ENCODE results near the gene ABCF2.
A peak's percentile ranks its signal among the peaks of the same experiment; 100 is the strongest.

Gene ABCF2

DNA sequence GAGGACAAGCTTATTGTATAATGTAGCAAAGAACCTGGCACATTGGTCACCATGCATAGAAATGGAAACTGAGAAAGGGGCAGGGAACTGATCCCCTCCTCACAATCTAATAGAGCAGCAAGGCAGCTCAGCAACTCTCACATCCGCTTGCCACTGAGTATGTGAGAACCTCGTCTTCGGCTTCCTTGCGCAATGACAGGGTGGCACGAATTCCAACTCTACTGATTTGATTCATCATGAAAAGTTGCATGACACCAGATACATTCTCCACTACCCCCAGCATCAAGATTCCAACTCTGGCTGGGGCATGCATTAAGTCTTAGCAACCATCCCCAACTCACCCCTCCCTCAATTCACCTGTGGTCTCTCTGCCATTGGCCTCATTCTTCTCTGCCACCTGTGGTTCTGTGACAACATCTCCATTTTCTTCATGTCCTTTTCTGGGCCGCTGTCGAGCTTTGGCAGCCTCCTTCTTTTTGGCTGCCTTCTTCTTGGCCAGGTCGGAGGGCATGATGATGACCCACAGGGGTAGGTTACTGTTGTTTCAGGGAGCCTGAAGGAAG lies 976 bp downstream of the ABCF2 start:
- Histone ChIP-seq H3K27me3 (ENCODE audit: control insufficient read depth, insufficient read depth, low read length) (no peaks in the 10 kb centered on the region), H3K9me3 (ENCODE audit: control insufficient read depth, low read length) (no peaks in the 10 kb centered on the region), H3K4me1 (ENCODE audit: control insufficient read depth, insufficient read depth, low read length) (peaks cover 16% of the 10 kb centered on the region), H3K36me3 (ENCODE audit: control insufficient read depth, insufficient read depth, low read length) (no peaks in the 10 kb centered on the region), H3K9ac (ENCODE audit: low read length) (peak overlapping the region; percentile 71), H3K4me3 (ENCODE audit: low read length) (peak overlapping the region; percentile 32)

DNA sequence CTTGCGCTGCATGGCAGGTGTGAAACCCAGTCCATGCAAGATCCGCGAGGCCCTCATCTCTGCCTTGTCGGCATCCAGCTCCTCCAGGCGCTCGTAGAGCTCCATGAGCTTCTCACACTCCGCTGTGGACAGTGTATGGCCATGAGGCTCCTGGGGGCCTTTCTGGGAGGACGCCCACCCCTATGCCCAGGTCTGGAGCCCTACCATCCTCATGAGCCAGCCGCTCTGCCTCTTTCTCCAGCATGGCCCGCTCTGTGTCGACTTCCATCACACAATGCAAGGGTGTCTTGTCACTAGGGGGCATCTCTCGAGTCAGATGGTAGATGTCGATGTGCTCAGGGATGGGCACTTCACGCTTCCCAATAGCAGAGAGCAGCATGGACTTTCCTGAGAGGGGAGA lies 3.3 kb downstream of the ABCF2 start:
- Histone ChIP-seq H3K36me3 (ENCODE audit: control insufficient read depth, insufficient read depth, low read length) (no peaks in the 10 kb centered on the region), H3K4me1 (ENCODE audit: control insufficient read depth, insufficient read depth, low read length) (peaks cover 16% of the 10 kb centered on the region), H3K9ac (ENCODE audit: low read length) (no peak overlapping the region), H3K9me3 (ENCODE audit: control insufficient read depth, low read length) (no peaks in the 10 kb centered on the region), H3K27me3 (ENCODE audit: control insufficient read depth, insufficient read depth, low read length) (no peaks in the 10 kb centered on the region), H3K4me3 (ENCODE audit: low read length) (no peak overlapping the region)

DNA sequence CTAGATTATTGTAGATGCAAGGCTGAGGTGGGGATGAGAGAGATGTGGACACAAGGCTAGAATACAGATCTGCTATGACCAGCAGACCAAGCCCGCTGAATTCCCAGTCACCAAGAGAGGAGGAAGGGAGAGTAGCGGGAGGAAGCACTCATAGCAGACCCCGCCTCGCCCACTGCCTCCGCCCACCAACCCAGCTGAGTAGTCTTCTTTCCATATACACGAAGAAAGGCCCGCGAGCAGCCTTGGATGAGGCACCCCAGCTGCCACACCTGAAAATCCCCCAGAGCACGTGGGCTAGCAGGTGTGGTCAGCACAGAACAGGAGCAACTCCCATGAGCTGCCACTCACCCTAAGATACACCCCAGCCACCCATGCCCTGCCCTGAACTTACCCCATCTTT lies 8.8 kb downstream of the ABCF2 start:
- Histone ChIP-seq H3K27me3 (ENCODE audit: control insufficient read depth, insufficient read depth, low read length) (no peaks in the 10 kb centered on the region), H3K9ac (ENCODE audit: low read length) (no peak overlapping the region), H3K36me3 (ENCODE audit: control insufficient read depth, insufficient read depth, low read length) (no peaks in the 10 kb centered on the region), H3K9me3 (ENCODE audit: control insufficient read depth, low read length) (no peaks in the 10 kb centered on the region), H3K4me1 (ENCODE audit: control insufficient read depth, insufficient read depth, low read length) (no peaks in the 10 kb centered on the region), H3K4me3 (ENCODE audit: low read length) (no peak overlapping the region)

DNA sequence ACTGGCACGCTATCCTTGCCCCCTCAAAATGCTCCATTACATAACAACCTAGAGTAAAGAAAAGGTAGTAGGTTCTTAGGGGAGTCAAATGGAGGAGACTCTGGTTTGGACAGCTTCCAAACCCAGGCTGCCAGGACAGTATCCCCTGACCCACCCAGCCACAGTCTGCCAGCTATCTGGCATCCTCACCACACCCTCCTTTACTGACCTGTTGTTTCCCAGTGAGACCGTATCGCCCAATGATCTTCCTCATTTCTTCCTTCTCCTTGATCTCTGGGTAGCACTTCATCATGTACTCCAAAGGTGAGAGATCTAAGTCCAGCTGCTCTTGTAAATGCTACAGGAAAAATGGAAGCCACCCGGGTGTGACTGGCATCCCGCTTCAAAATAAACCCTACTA lies 11.6 kb downstream of the ABCF2 start:
- Histone ChIP-seq H3K9me3 (ENCODE audit: control insufficient read depth, low read length) (no peaks in the 10 kb centered on the region), H3K36me3 (ENCODE audit: control insufficient read depth, insufficient read depth, low read length) (no peaks in the 10 kb centered on the region)

DNA sequence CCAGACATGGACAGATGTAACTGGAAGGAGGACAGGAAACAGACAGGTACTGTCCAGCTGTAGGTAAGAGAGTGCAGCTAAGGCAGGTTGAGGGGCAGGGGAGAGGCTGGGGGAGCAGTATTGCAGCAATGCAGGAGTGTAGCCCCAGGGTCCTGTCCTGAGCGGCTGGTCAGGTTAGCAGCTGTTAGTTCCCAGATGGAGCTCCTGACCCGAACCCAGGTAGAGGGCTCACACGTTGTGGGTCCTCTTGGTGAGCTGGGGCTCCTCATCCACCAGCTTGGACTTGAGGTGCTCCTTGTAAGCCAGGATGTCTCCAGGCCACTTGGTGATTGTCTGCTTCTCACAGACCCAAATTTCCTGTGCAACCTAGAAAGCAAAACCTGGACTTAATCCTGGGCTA lies 13.2 kb downstream of the ABCF2 start:
- Histone ChIP-seq H3K4me1 (ENCODE audit: control insufficient read depth, insufficient read depth, low read length) (no peaks in the 10 kb centered on the region), H3K9ac (ENCODE audit: low read length) (no peak overlapping the region), H3K27me3 (ENCODE audit: control insufficient read depth, insufficient read depth, low read length) (no peaks in the 10 kb centered on the region), H3K4me3 (ENCODE audit: low read length) (no peak overlapping the region), H3K36me3 (ENCODE audit: control insufficient read depth, insufficient read depth, low read length) (no peaks in the 10 kb centered on the region), H3K9me3 (ENCODE audit: control insufficient read depth, low read length) (no peaks in the 10 kb centered on the region)

More for the DNA sequence above, 11.6 kb downstream of the ABCF2 start:
- H3K4me3 ChIP-seq (ENCODE audit: low read length), result no peak overlapping the region
- no peaks in the 10 kb centered on the region for H3K4me1 ChIP-seq (ENCODE audit: control insufficient read depth, insufficient read depth, low read length)
- H3K9ac ChIP-seq (ENCODE audit: low read length), result no peak overlapping the region
- H3K27me3 ChIP-seq (ENCODE audit: control insufficient read depth, insufficient read depth, low read length), result no peaks in the 10 kb centered on the region

DNA sequence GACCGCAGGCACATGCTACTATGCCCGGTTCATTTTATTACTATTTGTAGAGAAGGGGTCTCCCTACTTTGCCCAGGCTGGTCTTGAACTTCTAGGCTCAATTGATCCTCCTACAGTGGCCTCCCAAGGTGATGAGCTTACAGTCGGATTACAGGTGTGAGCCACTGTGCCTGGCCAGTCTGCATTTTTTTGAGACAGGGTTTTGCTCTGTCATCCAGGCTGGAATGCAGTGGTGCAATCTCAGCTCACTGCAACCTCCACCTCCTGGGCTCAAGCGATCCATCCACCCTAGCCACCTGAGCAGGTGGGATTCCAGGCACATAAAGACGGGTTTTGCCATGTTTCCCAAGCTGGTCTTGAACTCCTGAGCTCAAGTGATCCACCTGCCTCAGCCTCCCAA lies 14.4 kb downstream of the ABCF2 start:
- no peaks in the 10 kb centered on the region for H3K9me3 ChIP-seq (ENCODE audit: control insufficient read depth, low read length)
- H3K4me1 ChIP-seq (ENCODE audit: control insufficient read depth, insufficient read depth, low read length), result no peaks in the 10 kb centered on the region
- no peaks in the 10 kb centered on the region for H3K36me3 ChIP-seq (ENCODE audit: control insufficient read depth, insufficient read depth, low read length)
- no peak overlapping the region for H3K4me3 ChIP-seq (ENCODE audit: low read length)
- H3K9ac ChIP-seq (ENCODE audit: low read length), result no peak overlapping the region
- H3K27me3 ChIP-seq (ENCODE audit: control insufficient read depth, insufficient read depth, low read length), result no peaks in the 10 kb centered on the region

DNA sequence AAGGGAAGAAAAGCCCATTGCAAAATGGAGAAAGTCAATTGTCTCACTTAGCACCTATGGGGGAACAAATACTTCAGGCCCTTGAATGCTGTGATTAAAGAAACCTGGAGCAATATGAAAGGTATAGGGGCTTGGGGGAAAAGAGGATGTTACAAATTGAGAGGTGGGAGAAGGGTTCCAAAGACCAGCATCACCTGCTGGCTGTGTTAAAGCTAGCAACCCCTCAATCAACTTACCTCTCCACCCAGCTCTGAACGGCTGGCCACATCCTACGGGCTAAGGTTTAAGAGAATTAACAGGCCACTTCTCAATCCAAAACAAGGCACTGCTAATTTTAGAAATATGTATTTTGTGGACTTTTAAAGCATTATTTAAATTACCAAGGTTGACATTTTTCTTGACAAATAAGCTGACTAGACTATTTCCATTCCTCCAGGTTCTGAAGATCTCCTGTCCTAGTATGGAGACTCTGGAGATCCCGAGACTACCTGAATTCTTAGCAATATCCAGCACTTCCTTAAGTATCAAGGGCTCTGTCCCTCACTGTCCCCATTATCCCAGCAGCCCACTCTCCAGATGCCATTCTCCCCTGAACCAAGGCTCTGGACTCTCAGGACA lies 15.7 kb downstream of the ABCF2 start:
- Histone ChIP-seq H3K36me3 (ENCODE audit: control insufficient read depth, insufficient read depth, low read length) (no peaks in the 10 kb centered on the region), H3K4me3 (ENCODE audit: low read length) (no peak overlapping the region), H3K9ac (ENCODE audit: low read length) (no peak overlapping the region), H3K27me3 (ENCODE audit: control insufficient read depth, insufficient read depth, low read length) (no peaks in the 10 kb centered on the region), H3K9me3 (ENCODE audit: control insufficient read depth, low read length) (no peaks in the 10 kb centered on the region), H3K4me1 (ENCODE audit: control insufficient read depth, insufficient read depth, low read length) (no peaks in the 10 kb centered on the region)

DNA sequence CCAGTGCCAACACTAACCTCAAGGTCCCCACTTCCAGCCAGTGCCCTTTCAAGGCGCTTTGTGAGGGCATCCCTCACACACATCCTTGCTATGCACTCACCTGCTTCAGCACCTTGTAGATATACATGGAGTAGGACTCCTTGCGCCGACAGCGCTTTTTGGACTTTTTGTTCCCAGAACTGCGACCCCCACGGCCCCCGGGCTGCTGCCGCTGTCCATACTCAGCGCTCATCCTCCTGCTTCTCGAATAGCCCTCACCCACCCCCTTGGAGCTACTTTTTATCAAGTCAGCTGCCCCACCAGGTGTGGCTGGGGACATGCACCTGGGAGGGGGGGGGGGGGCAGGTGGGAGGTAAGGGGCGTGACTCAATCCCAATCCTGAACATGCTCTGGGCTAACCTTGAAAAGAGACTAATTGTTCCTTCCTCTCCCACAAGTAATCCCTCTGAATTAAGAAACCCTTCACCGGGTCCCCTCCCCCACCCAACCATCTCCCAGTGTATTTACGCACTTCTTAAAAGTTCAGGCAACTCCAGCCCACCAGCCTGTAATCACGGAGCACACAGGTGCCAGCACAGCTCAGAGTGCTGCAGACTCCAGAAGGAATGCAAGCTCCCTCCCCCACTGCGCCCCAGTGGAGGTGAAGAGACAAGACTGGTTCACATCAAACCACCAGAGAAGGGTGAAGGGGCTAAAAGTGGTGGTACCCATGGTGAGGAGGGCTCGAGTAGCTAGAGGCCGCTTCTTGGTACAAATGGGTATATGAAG lies 16.7 kb downstream of the ABCF2 start, which contains the start of gene H2BK1:
Gene H2BK1 (minus strand): TSS at position 402 of the 768 bp plus-strand sequence. CDS start 170 bp downstream, at position 232.
- Histone ChIP-seq H3K4me3 (ENCODE audit: low read length) (no peak within 1 kb of the TSS), H3K36me3 (ENCODE audit: control insufficient read depth, insufficient read depth, low read length) (no peaks in the 10 kb centered on the region), H3K27me3 (ENCODE audit: control insufficient read depth, insufficient read depth, low read length) (peaks cover 2% of the 10 kb centered on the region), H3K4me1 (ENCODE audit: control insufficient read depth, insufficient read depth, low read length) (no peaks in the 10 kb centered on the region), H3K9ac (ENCODE audit: low read length) (no peak within 1 kb of the TSS), H3K9me3 (ENCODE audit: control insufficient read depth, low read length) (no peaks in the 10 kb centered on the region)

DNA sequence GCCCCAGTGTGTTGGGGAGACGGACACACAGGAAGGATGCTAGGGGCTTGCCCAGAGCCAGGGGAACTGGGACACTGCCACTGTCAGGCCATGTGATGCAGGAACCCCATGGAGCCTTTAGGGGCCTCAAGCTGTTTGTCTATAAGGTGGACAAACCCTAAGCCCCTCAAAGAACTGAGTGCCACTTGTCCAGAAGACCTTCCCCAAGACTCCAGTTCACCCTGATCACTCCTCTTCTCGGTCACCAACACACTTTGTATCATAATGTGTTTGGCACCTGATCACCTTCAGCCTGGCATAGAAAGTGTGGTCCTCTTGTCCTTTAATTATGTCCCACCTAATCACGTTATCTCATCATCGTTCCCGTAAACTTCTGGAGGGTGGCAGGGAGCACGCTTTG lies 17.4 kb downstream of the ABCF2 start:
- no peaks in the 10 kb centered on the region for H3K36me3 ChIP-seq (ENCODE audit: control insufficient read depth, insufficient read depth, low read length)
- no peaks in the 10 kb centered on the region for H3K9me3 ChIP-seq (ENCODE audit: control insufficient read depth, low read length)
- no peaks in the 10 kb centered on the region for H3K4me1 ChIP-seq (ENCODE audit: control insufficient read depth, insufficient read depth, low read length)
- H3K27me3 ChIP-seq (ENCODE audit: control insufficient read depth, insufficient read depth, low read length), result peaks cover 9% of the 10 kb centered on the region
- no peak overlapping the region for H3K4me3 ChIP-seq (ENCODE audit: low read length)
- no peak overlapping the region for H3K9ac ChIP-seq (ENCODE audit: low read length)

DNA sequence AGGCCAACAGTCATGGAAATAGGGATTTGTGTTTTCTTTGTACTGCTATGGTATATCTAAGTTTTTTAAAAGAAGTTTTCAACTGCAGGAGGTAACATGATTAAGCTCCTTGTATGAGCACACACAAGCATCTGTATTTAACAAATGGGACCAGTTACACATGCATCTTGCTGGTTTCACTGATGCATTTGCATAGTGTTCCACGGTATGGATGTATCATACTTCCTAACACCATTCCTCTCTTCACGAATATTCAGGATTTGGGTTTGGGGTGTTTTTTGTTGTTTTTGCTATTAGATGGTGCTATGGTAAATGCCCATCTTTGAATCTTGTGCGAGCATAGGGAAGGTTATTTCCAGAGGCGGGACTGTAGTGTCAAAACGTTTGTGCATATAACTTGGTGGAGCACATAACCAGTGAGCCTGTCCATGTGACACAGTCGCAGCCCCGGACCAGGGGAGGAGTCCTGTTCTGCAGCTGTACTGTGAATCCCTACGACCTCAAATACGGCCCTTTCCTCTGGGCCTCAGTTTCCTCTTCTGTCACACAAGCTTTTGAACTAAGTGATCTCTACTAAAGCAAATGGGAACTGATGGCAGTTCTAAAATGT lies 18.6 kb downstream of the ABCF2 start:
- Histone ChIP-seq H3K9ac (ENCODE audit: low read length) (no peak overlapping the region), H3K4me3 (ENCODE audit: low read length) (no peak overlapping the region), H3K4me1 (ENCODE audit: control insufficient read depth, insufficient read depth, low read length) (no peaks in the 10 kb centered on the region), H3K27me3 (ENCODE audit: control insufficient read depth, insufficient read depth, low read length) (peaks cover 12% of the 10 kb centered on the region), H3K36me3 (ENCODE audit: control insufficient read depth, insufficient read depth, low read length) (no peaks in the 10 kb centered on the region), H3K9me3 (ENCODE audit: control insufficient read depth, low read length) (no peaks in the 10 kb centered on the region)

DNA sequence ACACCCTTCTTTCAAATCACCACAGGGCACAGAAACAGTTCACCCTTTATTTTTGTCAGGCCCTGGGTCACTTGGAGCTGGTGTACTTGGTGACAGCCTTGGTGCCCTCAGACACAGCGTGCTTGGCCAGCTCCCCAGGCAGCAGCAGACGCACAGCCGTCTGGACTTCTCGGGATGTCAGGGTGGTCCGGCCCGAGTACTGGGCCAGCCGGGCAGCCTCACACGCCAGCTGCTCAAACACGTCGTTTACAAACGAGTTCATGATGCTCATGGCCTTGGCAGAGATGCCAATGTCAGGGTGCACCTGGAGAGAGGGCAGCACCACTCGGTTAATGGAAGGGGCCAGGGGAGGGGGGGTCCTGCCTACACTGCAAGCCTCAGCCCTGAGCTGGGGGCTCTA lies 19.2 kb downstream of the ABCF2 start:
- H3K9me3 ChIP-seq (ENCODE audit: control insufficient read depth, low read length), result no peaks in the 10 kb centered on the region
- H3K4me3 ChIP-seq (ENCODE audit: low read length), result no peak overlapping the region
- no peaks in the 10 kb centered on the region for H3K36me3 ChIP-seq (ENCODE audit: control insufficient read depth, insufficient read depth, low read length)
- H3K9ac ChIP-seq (ENCODE audit: low read length), result no peak overlapping the region
- no peaks in the 10 kb centered on the region for H3K4me1 ChIP-seq (ENCODE audit: control insufficient read depth, insufficient read depth, low read length)
- H3K27me3 ChIP-seq (ENCODE audit: control insufficient read depth, insufficient read depth, low read length), result peaks cover 12% of the 10 kb centered on the region

DNA sequence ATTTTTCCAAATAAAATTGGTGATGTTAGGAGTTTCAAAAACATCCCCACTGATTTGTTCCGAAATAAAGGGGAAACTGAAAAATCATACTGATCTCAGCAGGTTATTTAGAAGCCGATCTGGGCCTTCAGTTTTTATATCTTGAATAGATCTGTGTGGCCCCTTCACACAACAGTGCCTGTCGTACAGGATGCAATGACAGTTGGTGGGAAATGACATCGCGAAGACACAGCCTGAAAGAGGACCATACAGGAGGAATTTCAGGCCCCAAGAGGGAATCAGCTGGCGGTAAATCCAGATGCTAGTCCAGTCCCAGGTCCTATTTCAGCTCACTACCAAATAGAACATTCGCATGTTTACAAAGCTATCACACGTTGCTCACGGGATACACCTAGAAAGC lies 19.7 kb downstream of the ABCF2 start:
- peaks cover 12% of the 10 kb centered on the region for H3K27me3 ChIP-seq (ENCODE audit: control insufficient read depth, insufficient read depth, low read length)
- no peaks in the 10 kb centered on the region for H3K9me3 ChIP-seq (ENCODE audit: control insufficient read depth, low read length)
- no peaks in the 10 kb centered on the region for H3K4me1 ChIP-seq (ENCODE audit: control insufficient read depth, insufficient read depth, low read length)

More for the DNA sequence above, 19.7 kb downstream of the ABCF2 start:
- H3K36me3 ChIP-seq (ENCODE audit: control insufficient read depth, insufficient read depth, low read length), result no peaks in the 10 kb centered on the region
- no peak overlapping the region for H3K9ac ChIP-seq (ENCODE audit: low read length)
- H3K4me3 ChIP-seq (ENCODE audit: low read length), result no peak overlapping the region
